SU-DHL-6 (cell line): Measurements from ENCODE around the gene TCTN2.

Source experiments
- H2AFZ ChIP-seq: fragments of 200-600 bp; sonication (generic); 2 replicates; pipeline ENCODE4 v1.6.1; 2014; ENCODE audit warnings: low read depth, mild to moderate bottlenecking, moderate library complexity, mixed read lengths, antibody characterized with exemption, low read length; ENCODE audit not compliant: severe bottlenecking
- H3F3A ChIP-seq: fragments of 200-600 bp; shearing (Covaris generic); 2 replicates; pipeline ENCODE4 v1.6.0; 2016; ENCODE audit warnings: antibody characterized with exemption, mild to moderate bottlenecking; ENCODE audit not compliant: insufficient read depth
- H3K27ac ChIP-seq: fragments of 200-600 bp; sonication (generic); 2 replicates; pipeline ENCODE4 v1.5.1; 2016; ENCODE audit warnings: low read depth, mild to moderate bottlenecking, low read length, moderate library complexity, mixed read lengths
- H3K27me3 ChIP-seq: fragments of 200-600 bp; sonication (generic), shearing (Covaris generic); 2 replicates; pipeline ENCODE4 v1.6.0; 2014; ENCODE audit warnings: mild to moderate bottlenecking, low read length
- H3K36me3 ChIP-seq: fragments of 200-600 bp; sonication (generic); 2 replicates; pipeline ENCODE4 v1.6.1; 2014; ENCODE audit warnings: mild to moderate bottlenecking, low read length, mixed read lengths
- H3K4me2 ChIP-seq: fragments of 300-600, 200-600 bp; shearing (Covaris generic), sonication (generic); 2 replicates; pipeline ENCODE4 v1.6.0; 2014; ENCODE audit warnings: low read length, low read depth, mild to moderate bottlenecking; ENCODE audit not compliant: poor library complexity, severe bottlenecking
- H3K4me3 ChIP-seq: fragments of 200-600 bp; sonication (generic); 2 replicates; pipeline ENCODE4 v1.5.1; 2014; ENCODE audit warnings: antibody characterized with exemption, low read length, mild to moderate bottlenecking, mixed read lengths; ENCODE audit not compliant: insufficient read depth, poor library complexity, severe bottlenecking
- H3K79me2 ChIP-seq: fragments of 200-600 bp; sonication (generic); 2 replicates; pipeline ENCODE4 v1.6.1; 2014; ENCODE audit warnings: mild to moderate bottlenecking, low read length, moderate library complexity; ENCODE audit not compliant: insufficient read depth
- H3K9ac ChIP-seq: fragments of 200-600 bp; sonication (generic); 2 replicates; pipeline ENCODE4 v1.7.0; 2014; ENCODE audit warnings: mild to moderate bottlenecking, low read length
- H3K9me2 ChIP-seq: fragments of 200-600 bp; sonication (generic); replicated peaks from 2 replicates; pipeline ENCODE4 v1.6.1; 2014; ENCODE audit warnings: low read length; ENCODE audit not compliant: insufficient read depth
- H3K9me3 ChIP-seq: fragments of 200-600 bp; sonication (generic); 2 replicates; pipeline ENCODE4 v1.6.1; 2014; ENCODE audit warnings: low read length, mixed read lengths; ENCODE audit not compliant: insufficient read depth
- H4K20me1 ChIP-seq: fragments of 200-600 bp; sonication (generic); 2 replicates; pipeline ENCODE4 v1.6.1; 2014; ENCODE audit warnings: low read depth, mild to moderate bottlenecking, antibody characterized with exemption, low read length, moderate library complexity, mixed read lengths
- CTCF ChIP-seq: fragments of 200-600 bp; sonication (generic); IDR thresholded peaks from one replicate; pipeline ENCODE4 v1.5.1; 2017; ENCODE audit warnings: antibody characterized with exemption, mild to moderate bottlenecking, low read length, moderate library complexity; ENCODE audit not compliant: insufficient read depth, poor library complexity, severe bottlenecking
- EZH2phosphoT487 ChIP-seq: fragments of 200-600 bp; sonication (generic), shearing (Covaris generic); conservative IDR thresholded peaks from 2 replicates; pipeline ENCODE4 v1.6.1; 2018; ENCODE audit warnings: mild to moderate bottlenecking, antibody characterized with exemption, low read length, moderate library complexity, mixed read lengths

Gene TCTN2

GRCh38 chr12:123659996-123660727 lies 10.8 kb upstream of the TCTN2 start:
- Histone ChIP-seq H3K9me2 (no peaks in the 10 kb centered on the region), H3K27me3 (no peaks in the 10 kb centered on the region), H3K79me2 (no peaks in the 10 kb centered on the region), H3K9me3 (no peaks in the 10 kb centered on the region), H3K4me2 (no peak overlapping the region), H3K27ac (no peak overlapping the region), H2AFZ (no peak overlapping the region), H4K20me1 (no peaks in the 10 kb centered on the region), H3K36me3 (0 out of 2 replicates have a peak, but pooled peaks cover 2% of the 10 kb centered on the region), H3F3A (no peaks in the 10 kb centered on the region), H3K9ac (no peak overlapping the region), H3K4me3 (no peak overlapping the region)
- TF ChIP-seq CTCF (no peak), EZH2phosphoT487 (no peak)

DNA sequence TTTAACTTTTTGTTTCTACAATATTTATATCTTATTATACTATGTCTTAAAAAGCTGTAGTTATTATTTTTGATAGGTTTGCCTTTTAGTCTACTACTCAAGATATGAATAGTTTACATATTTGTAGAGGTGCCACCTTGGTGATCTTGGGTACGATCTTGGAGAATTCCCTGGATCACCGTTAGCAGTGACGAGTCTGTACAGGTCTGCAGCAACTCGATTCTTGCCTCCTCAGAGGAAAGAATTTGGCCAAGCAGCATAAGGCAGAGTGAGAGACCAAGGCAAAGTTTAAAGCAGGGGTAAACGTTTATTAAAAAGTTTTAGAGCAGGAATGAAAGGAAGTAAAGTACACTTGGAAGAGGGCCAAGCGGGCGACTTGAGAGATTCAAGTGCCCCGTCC lies 3.1 kb upstream of the TCTN2 start:
- no peaks in the 10 kb centered on the region for H4K20me1 ChIP-seq
- H3F3A ChIP-seq = no peaks in the 10 kb centered on the region
- no peak overlapping the region for H3K27ac ChIP-seq
- no peak overlapping the region for H3K9ac ChIP-seq
- no peaks in the 10 kb centered on the region for H3K9me2 ChIP-seq
- TF ChIP-seq EZH2phosphoT487 = no peak
- no peak for TF ChIP-seq CTCF
- H3K79me2 ChIP-seq = no peaks in the 10 kb centered on the region
- no peak overlapping the region for H3K4me2 ChIP-seq
- H3K36me3 ChIP-seq = no peaks in the 10 kb centered on the region
- no peak overlapping the region for H3K4me3 ChIP-seq
- no peaks in the 10 kb centered on the region for H3K27me3 ChIP-seq
- H2AFZ ChIP-seq = no peak overlapping the region
- H3K9me3 ChIP-seq = no peaks in the 10 kb centered on the region

GRCh38 chr12:123671876-123672275 lies 963 bp downstream of the TCTN2 start:
- TF ChIP-seq EZH2phosphoT487 (no peak), CTCF (no peak)
- Histone ChIP-seq H3K4me2 (no peak overlapping the region), H3K9ac (no peak overlapping the region), H3F3A (no peaks in the 10 kb centered on the region), H3K27ac (no peak overlapping the region), H3K27me3 (no peaks in the 10 kb centered on the region), H3K9me2 (no peaks in the 10 kb centered on the region), H3K4me3 (no peak overlapping the region), H3K36me3 (no peaks in the 10 kb centered on the region), H2AFZ (no peak overlapping the region), H3K79me2 (no peaks in the 10 kb centered on the region), H4K20me1 (no peaks in the 10 kb centered on the region), H3K9me3 (no peaks in the 10 kb centered on the region)
